ENCODE measurements around the gene FLACC1.

FLACC1 gene

GRCh38 chr2:201267278-201268030 lies 89.7 kb downstream of the FLACC1 start:
- peak overlapping the region; percentile 19 for H3K27ac ChIP-seq (ENCODE audit: insufficient read depth, low read length, poor library complexity, severe bottlenecking)
- H3K27me3 ChIP-seq (replicated peaks; ENCODE audit: control insufficient read depth, insufficient read depth, low read length, poor library complexity, severe bottlenecking) = no peaks in the 10 kb centered on the region
- H3K36me3 ChIP-seq (ENCODE audit: control insufficient read depth, insufficient read depth, low read length) = peaks cover 56% of the 10 kb centered on the region
- H3K9me3 ChIP-seq (ENCODE audit: control insufficient read depth, low read length) = no peaks in the 10 kb centered on the region
- no peak overlapping the region for H3K4me3 ChIP-seq (ENCODE audit: insufficient read depth, low read depth, low read length, poor library complexity, severe bottlenecking)
- H3K4me1 ChIP-seq (ENCODE audit: control insufficient read depth, insufficient read depth, low read length, poor library complexity, severe bottlenecking) = peaks cover 75% of the 10 kb centered on the region
- DNase-seq = no peak

- Histone ChIP-seq H3K27ac (ENCODE audit: insufficient read depth, low read length, poor library complexity, severe bottlenecking) (peak overlapping the region; percentile 19), H3K4me1 (ENCODE audit: control insufficient read depth, insufficient read depth, low read length, poor library complexity, severe bottlenecking) (peaks cover 67% of the 10 kb centered on the region), H3K36me3 (ENCODE audit: control insufficient read depth, insufficient read depth, low read length) (peaks cover 48% of the 10 kb centered on the region), H3K4me3 (ENCODE audit: insufficient read depth, low read depth, low read length, poor library complexity, severe bottlenecking) (no peak overlapping the region), H3K27me3 (replicated peaks; ENCODE audit: control insufficient read depth, insufficient read depth, low read length, poor library complexity, severe bottlenecking) (no peaks in the 10 kb centered on the region), H3K9me3 (ENCODE audit: control insufficient read depth, low read length) (no peaks in the 10 kb centered on the region)
- no peak for DNase-seq
Observed at GRCh38 chr2:201266629-201267028, 90.5 kb downstream of the FLACC1 start.

- Histone ChIP-seq H3K36me3 (ENCODE audit: control insufficient read depth, insufficient read depth, low read length) (peaks cover 29% of the 10 kb centered on the region), H3K4me1 (ENCODE audit: control insufficient read depth, insufficient read depth, low read length, poor library complexity, severe bottlenecking) (peaks cover 55% of the 10 kb centered on the region), H3K4me3 (ENCODE audit: insufficient read depth, low read depth, low read length, poor library complexity, severe bottlenecking) (peak overlapping the region; percentile 8), H3K27ac (ENCODE audit: insufficient read depth, low read length, poor library complexity, severe bottlenecking) (peak overlapping the region; percentile 28), H3K9me3 (ENCODE audit: control insufficient read depth, low read length) (no peaks in the 10 kb centered on the region), H3K27me3 (replicated peaks; ENCODE audit: control insufficient read depth, insufficient read depth, low read length, poor library complexity, severe bottlenecking) (no peaks in the 10 kb centered on the region)
- DNase-seq = no peak
Observed at GRCh38 chr2:201264472-201265173, 92.5 kb downstream of the FLACC1 start.

DNA sequence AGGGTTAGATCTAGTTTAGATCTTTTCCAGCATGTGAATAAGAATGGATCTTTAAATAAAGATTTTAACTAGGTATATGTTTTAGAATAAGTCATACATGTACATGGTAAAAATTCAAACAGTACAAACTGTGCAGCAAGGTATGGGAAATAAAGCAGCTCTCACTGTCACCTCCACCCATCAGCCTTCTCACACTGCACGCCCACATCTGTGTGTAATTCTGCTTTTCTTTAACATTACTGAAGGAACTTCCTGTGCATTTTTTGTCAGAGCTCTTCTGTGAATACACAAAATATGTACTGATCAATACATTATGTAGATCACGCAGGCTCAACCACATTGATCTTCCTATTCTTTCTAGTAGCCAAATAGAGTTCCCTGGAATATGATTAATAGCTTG lies 93.4 kb downstream of the FLACC1 start:
- Histone ChIP-seq H3K27me3 (replicated peaks; ENCODE audit: control insufficient read depth, insufficient read depth, low read length, poor library complexity, severe bottlenecking) (no peaks in the 10 kb centered on the region), H3K4me1 (ENCODE audit: control insufficient read depth, insufficient read depth, low read length, poor library complexity, severe bottlenecking) (peaks cover 56% of the 10 kb centered on the region), H3K9me3 (ENCODE audit: control insufficient read depth, low read length) (no peaks in the 10 kb centered on the region), H3K4me3 (ENCODE audit: insufficient read depth, low read depth, low read length, poor library complexity, severe bottlenecking) (peak overlapping the region; percentile 8), H3K27ac (ENCODE audit: insufficient read depth, low read length, poor library complexity, severe bottlenecking) (peak overlapping the region; percentile 40), H3K36me3 (ENCODE audit: control insufficient read depth, insufficient read depth, low read length) (peaks cover 22% of the 10 kb centered on the region)
- no peak for DNase-seq

- peak overlapping the region; percentile 40 for H3K27ac ChIP-seq (ENCODE audit: insufficient read depth, low read length, poor library complexity, severe bottlenecking)
- peak overlapping the region; percentile 24 for H3K4me3 ChIP-seq (ENCODE audit: insufficient read depth, low read depth, low read length, poor library complexity, severe bottlenecking)
- H3K4me1 ChIP-seq (ENCODE audit: control insufficient read depth, insufficient read depth, low read length, poor library complexity, severe bottlenecking) = peaks cover 60% of the 10 kb centered on the region
- H3K27me3 ChIP-seq (replicated peaks; ENCODE audit: control insufficient read depth, insufficient read depth, low read length, poor library complexity, severe bottlenecking) = no peaks in the 10 kb centered on the region
- H3K36me3 ChIP-seq (ENCODE audit: control insufficient read depth, insufficient read depth, low read length) = peaks cover 12% of the 10 kb centered on the region
- no peaks in the 10 kb centered on the region for H3K9me3 ChIP-seq (ENCODE audit: control insufficient read depth, low read length)
- no peak for DNase-seq
Observed at GRCh38 chr2:201262718-201263117, 94.4 kb downstream of the FLACC1 start.

GRCh38 chr2:201261906-201262305 lies 95.2 kb downstream of the FLACC1 start:
- Histone ChIP-seq H3K27me3 (replicated peaks; ENCODE audit: control insufficient read depth, insufficient read depth, low read length, poor library complexity, severe bottlenecking) (no peaks in the 10 kb centered on the region), H3K4me3 (ENCODE audit: insufficient read depth, low read depth, low read length, poor library complexity, severe bottlenecking) (peak overlapping the region; percentile 82), H3K9me3 (ENCODE audit: control insufficient read depth, low read length) (no peaks in the 10 kb centered on the region), H3K27ac (ENCODE audit: insufficient read depth, low read length, poor library complexity, severe bottlenecking) (peak overlapping the region; percentile 96), H3K4me1 (ENCODE audit: control insufficient read depth, insufficient read depth, low read length, poor library complexity, severe bottlenecking) (peaks cover 55% of the 10 kb centered on the region), H3K36me3 (ENCODE audit: control insufficient read depth, insufficient read depth, low read length) (peaks cover 6% of the 10 kb centered on the region)
- DNase-seq = no peak

DNA sequence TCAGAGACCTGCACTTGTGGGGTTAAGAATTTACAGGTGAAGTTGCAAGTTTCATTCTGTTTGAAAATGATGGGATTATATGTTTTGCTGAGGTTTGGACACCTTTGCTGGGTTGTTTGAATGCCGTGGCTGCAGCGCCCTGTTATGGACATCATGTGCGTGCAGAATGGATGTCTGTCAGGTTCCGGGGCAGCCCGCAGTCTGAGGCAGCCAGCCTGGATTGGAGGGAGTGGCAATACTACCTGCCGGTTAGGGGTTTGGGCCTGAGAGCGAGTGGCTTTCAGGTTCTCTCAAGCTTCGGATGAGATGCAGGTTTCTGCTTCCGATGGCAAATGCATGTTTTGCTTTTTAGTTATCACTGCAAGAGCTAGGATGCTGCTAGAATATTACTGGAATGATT lies 95.7 kb downstream of the FLACC1 start:
- peak overlapping the region; percentile 96 for H3K27ac ChIP-seq (ENCODE audit: insufficient read depth, low read length, poor library complexity, severe bottlenecking)
- peak overlapping the region; percentile 82 for H3K4me3 ChIP-seq (ENCODE audit: insufficient read depth, low read depth, low read length, poor library complexity, severe bottlenecking)

GRCh38 chr2:201260302-201260800 lies 96.8 kb downstream of the FLACC1 start, which contains the start of gene CASP8:
Gene CASP8 (plus strand): TSS chr2:201260536. CDS start chr2:201266487, 5,951 bp downstream.
- Histone ChIP-seq H3K4me3 (ENCODE audit: insufficient read depth, low read depth, low read length, poor library complexity, severe bottlenecking) (peak within 1 kb of the TSS; percentile 82), H3K36me3 (ENCODE audit: control insufficient read depth, insufficient read depth, low read length) (no peaks in the 10 kb centered on the region), H3K27ac (ENCODE audit: insufficient read depth, low read length, poor library complexity, severe bottlenecking) (peak within 1 kb of the TSS; percentile 96), H3K27me3 (replicated peaks; ENCODE audit: control insufficient read depth, insufficient read depth, low read length, poor library complexity, severe bottlenecking) (no peaks in the 10 kb centered on the region), H3K4me1 (ENCODE audit: control insufficient read depth, insufficient read depth, low read length, poor library complexity, severe bottlenecking) (peaks cover 61% of the 10 kb centered on the region), H3K9me3 (ENCODE audit: control insufficient read depth, low read length) (no peaks in the 10 kb centered on the region)
- DNase-seq = peak; percentile 59 to 64 (median 60)

More for the DNA sequence above, 95.7 kb downstream of the FLACC1 start:
- peak; percentile 45 to 50 (median 49) for DNase-seq
- H3K36me3 ChIP-seq (ENCODE audit: control insufficient read depth, insufficient read depth, low read length) = peaks cover 2% of the 10 kb centered on the region
- H3K4me1 ChIP-seq (ENCODE audit: control insufficient read depth, insufficient read depth, low read length, poor library complexity, severe bottlenecking) = peaks cover 55% of the 10 kb centered on the region
- H3K27me3 ChIP-seq (replicated peaks; ENCODE audit: control insufficient read depth, insufficient read depth, low read length, poor library complexity, severe bottlenecking) = no peaks in the 10 kb centered on the region
- H3K9me3 ChIP-seq (ENCODE audit: control insufficient read depth, low read length) = no peaks in the 10 kb centered on the region

DNA sequence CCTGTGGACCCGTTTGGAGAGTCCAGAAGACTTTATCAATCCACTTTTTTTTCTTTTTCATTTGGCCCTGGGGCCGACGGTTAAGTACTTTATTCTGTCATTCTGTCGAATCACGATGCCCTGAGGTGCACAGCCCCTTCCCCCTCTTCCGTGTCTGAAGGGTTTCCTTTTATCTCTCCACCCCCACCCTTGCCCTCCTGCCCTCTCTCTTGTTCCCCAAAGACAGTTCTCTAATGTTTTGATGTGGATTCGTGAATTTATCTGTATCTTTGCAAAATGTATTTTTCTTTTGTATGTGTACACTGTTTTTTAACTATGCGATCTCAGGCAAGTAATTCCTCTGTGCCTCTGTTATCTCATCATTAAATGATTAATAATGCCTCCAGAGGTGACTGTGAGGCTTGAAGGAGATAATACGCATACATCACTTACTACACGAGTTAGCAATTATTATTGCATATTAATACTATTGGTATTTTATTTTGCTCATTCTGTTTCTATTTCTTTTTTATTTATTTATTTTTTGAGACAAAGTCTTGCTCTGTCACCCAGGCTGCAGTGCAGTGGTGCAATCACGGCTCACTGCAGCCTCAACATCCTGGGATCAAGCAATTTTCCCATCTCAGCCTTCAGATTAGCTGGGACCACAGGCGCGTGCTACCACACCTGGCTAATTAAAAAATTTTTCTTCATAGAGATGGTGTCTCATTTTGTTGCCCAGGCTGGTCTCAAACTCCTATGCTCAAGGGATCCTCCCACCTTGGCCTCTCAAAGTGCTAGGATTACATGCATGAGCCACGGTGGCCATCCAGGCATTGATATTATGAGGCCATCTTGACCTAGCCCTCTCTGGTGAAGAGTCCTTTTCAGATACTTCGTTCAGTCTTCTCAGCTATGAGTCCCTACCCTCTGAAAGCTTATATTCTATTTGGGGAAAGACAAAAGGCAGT lies 98.2 kb downstream of the FLACC1 start:
- Histone ChIP-seq H3K9me3 (ENCODE audit: control insufficient read depth, low read length) (no peaks in the 10 kb centered on the region), H3K27ac (ENCODE audit: insufficient read depth, low read length, poor library complexity, severe bottlenecking) (peak overlapping the region; percentile 96), H3K4me1 (ENCODE audit: control insufficient read depth, insufficient read depth, low read length, poor library complexity, severe bottlenecking) (peaks cover 63% of the 10 kb centered on the region), H3K36me3 (ENCODE audit: control insufficient read depth, insufficient read depth, low read length) (no peaks in the 10 kb centered on the region), H3K4me3 (ENCODE audit: insufficient read depth, low read depth, low read length, poor library complexity, severe bottlenecking) (peak overlapping the region; percentile 54), H3K27me3 (replicated peaks; ENCODE audit: control insufficient read depth, insufficient read depth, low read length, poor library complexity, severe bottlenecking) (no peaks in the 10 kb centered on the region)
- DNase-seq = no peak

All from effector memory CD4-positive, alpha-beta T cell (primary cell).